Mononuclear cell (primary cell): ENCODE measurements around the gene UBASH3A. TPM values are rescaled to one million over a fixed set of nuclear protein-coding genes. Genes with fewer than 3 reads are reported as not detected.

Experiments
- H3K27me3 ChIP-seq: 2 replicates; pipeline ENCODE4 v1.6.0; 2011; ENCODE audit warnings: low read length, control low read depth; ENCODE audit not compliant: insufficient read depth
- H3K4me1 ChIP-seq: 2 replicates; pipeline ENCODE4 v1.5.1; 2011; ENCODE audit warnings: mild to moderate bottlenecking, low read length, control low read depth; ENCODE audit not compliant: insufficient read depth
- H3K4me3 ChIP-seq: 2 replicates; pipeline ENCODE4 v1.5.1; 2011; ENCODE audit warnings: mild to moderate bottlenecking, low read length, moderate library complexity
- H3K9me3 ChIP-seq: 2 replicates; pipeline ENCODE4 v1.5.1; 2011; ENCODE audit warnings: low read depth, mild to moderate bottlenecking, control low read depth, low read length
- total RNA-seq: library from RNA; depleted of rRNA; stranded (reverse); fragments of >200 nt; gene quantifications from one replicate; pipeline ENCODE4 v1.2.3, GENCODE V29; 2012

Gene UBASH3A
- total RNA-seq, 1 donor, result 18.5 TPM

DNA sequence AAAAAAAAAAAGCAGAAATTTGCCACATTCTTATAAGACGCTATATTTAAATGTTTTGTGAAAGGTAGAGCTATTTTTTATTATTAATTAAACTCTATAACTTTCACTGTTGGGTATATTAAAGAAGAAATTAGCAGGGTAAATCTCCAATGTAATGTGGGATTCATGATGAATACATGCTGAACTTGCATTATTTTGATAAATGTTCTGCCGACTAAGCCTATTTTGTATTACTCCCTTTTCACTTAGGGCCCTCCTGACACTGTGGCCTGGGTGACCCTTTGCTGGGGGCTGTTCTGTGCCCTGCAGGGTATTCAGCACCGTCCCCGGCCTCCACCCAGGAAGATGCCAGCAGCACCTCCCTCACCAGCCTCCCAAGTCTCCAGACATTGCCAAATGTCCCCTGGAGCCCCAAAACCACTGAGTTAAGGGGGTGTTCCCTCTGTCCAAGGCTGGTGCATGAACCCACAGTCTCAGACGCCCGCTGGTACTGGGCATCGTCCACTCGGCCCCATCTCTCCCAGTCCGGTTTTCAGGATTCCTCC, 69.9 kb downstream of the UBASH3A start:
- peaks cover 6% of the 10 kb centered on the region for H3K4me1 ChIP-seq

DNA sequence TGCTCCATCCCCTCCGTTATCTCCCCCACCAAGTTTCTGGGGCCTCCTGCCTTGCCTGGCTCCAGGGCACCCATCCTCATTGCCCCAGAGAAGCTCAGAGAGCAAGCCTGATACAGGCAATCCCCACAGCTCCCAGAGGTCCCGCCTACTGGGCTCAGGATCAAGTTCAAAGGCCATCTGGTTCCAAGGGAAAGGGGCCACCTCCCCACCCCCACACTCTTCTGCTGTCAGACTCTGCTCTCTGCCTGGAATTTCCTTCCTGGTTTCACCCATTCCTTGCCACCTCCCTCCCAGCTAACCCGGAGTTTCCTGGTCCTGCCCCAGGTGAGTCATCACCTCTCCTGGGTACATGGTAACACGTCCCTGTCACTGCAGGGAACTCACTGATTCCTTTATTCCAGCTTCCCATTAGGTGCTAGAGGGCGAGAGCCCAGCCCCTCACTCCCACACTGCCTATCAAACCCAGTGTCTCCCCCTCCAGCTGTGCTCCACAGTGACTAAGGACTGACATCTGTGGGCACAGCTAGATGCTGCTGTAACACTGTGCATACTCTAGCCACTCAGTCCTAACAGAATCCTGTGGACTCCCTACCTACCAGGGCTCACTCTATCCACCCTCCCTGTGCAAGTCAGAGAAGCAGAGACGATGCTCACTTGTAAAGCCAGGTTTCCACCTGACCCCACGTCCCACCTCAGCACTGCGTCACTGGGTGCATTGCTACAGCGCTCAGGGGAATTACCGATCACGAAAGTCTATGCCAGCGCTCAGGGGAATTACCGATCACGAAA, 70.5 kb downstream of the UBASH3A start:
- no peak overlapping the region for H3K4me3 ChIP-seq
- H3K4me1 ChIP-seq, result no peaks in the 10 kb centered on the region
- H3K27me3 ChIP-seq, result no peaks in the 10 kb centered on the region
- H3K9me3 ChIP-seq, result no peaks in the 10 kb centered on the region

More for the DNA sequence above, 69.9 kb downstream of the UBASH3A start:
- H3K9me3 ChIP-seq, result no peaks in the 10 kb centered on the region
- no peak overlapping the region for H3K4me3 ChIP-seq
- no peaks in the 10 kb centered on the region for H3K27me3 ChIP-seq

DNA sequence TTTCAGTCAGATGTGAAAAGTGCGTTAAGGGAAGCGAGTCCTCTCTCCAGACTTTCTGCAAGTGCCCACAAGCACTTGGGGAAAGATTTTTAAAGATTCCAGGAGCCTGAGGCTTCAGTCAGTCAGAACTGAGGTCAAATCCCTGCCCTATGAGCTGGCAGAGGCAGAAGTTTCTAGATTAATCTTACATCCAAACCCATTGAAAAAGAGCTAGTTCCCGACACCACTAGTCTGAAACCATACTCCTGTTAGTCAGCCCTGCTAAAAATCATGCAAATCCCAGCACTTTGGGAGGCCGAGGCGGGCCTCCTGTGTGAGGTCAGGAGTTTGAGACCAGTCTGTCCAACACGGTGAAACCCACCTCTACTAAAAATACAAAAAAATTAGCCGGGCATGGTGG, 71.3 kb downstream of the UBASH3A start:
- H3K4me1 ChIP-seq, result no peaks in the 10 kb centered on the region
- H3K9me3 ChIP-seq, result no peaks in the 10 kb centered on the region
- no peaks in the 10 kb centered on the region for H3K27me3 ChIP-seq
- no peak overlapping the region for H3K4me3 ChIP-seq

DNA sequence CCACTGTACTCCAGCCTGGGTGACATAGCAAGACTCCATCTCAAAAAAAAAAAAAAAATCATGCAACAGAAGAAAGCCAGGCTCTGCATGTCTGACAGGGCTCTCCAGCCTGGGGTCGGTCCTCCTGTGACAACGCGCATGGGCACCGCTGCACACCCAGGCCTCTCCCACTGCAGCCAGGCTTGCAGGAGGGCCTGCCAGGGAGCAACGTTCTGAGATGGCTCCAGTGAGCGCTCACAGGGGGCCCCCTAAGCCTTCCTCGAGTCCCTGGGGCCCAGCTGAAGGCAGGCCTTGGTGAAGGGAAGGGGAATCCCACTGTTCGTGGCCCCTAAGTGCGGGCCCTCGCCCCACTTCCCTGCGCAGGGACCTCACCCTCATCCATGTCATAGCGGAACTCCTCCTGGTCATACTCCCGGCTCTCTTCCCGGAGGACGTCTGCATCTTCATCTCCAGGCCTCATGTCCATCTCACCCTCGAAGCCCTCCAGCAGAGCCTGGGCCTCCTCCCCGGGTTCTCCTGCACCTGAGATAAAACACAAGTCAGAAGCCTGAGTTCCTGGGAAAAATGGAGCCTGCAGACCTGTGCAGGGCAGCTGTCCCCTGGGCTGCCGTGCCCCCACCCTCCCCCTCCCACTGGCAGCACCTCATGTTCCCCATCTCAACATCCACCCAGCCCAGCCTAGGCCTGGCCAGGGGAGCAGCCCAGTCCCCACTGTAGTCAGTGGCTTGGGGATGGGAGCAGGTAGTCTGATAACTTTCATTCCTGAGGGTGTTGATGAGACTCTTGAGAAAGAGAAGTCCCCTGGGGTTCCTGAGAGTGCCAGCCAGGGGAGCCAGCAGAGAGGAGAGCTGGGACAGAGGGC, 72.1 kb downstream of the UBASH3A start:
- Histone ChIP-seq H3K4me3 (no peak overlapping the region), H3K9me3 (no peaks in the 10 kb centered on the region), H3K27me3 (no peaks in the 10 kb centered on the region), H3K4me1 (no peaks in the 10 kb centered on the region)

DNA sequence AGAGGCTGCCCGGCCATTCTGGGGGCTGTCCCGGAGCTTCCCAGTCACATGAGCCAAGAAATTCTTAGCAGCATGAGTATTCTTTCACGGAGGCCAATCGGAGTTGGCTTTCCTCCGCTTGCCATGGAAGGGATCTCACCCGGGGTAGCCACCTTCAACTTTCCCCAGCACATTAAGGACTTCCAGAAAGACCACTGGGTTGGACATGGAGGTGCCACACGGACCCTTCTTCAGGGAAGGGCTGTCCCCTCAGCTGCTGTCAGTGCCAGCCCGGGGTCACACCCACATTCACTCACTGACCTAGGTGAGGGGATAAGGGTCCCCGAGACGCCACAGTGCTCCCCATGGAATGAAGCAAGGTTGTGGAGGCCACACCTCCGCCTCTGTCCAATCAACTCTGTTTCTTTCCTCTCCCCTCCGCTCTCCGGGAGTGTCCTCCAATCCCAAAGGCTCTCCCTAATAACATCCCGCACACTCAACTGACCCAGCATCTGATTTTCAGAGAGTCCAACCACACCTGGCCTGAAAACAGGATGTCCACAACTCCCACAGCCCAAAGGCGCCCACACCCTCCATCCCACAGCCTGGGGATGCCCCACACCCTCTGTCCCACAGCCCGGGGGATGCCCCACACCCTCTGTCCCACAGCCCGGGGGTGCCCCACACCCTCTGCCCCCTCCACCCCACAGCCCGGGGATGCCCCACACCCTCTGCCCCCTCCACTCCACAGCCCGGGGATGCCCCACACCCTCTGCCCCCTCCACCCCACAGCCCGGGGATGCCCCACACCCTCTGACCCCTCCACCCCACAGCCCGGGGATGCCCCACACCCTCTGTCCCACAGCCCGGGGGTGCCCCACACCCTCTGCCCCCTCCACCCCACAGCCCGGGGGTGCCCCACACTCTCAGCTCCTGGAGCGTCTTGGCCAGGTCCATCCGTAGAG, 73.0 kb downstream of the UBASH3A start:
- Histone ChIP-seq H3K4me3 (no peak overlapping the region), H3K9me3 (no peaks in the 10 kb centered on the region), H3K4me1 (no peaks in the 10 kb centered on the region), H3K27me3 (no peaks in the 10 kb centered on the region)

DNA sequence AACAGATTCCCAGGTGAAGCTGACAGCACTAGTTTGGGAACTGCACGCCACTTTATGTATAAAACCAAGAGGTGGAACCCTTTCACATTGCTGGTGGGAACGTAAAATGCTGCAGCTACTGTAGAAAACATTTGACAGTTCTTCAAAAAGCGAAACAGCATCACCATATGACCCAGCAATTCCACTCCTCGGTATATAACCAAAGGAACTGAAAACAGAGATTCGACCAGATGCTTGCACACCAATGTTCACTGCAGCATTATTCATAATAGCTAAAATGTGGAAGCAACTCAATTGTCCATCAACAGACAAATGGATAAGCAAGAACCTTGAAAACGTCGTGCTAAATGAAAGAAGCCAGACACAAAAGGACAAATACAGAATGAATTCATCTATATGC, 74.8 kb downstream of the UBASH3A start:
- no peaks in the 10 kb centered on the region for H3K9me3 ChIP-seq
- no peaks in the 10 kb centered on the region for H3K27me3 ChIP-seq
- H3K4me3 ChIP-seq, result no peak overlapping the region
- H3K4me1 ChIP-seq, result no peaks in the 10 kb centered on the region

DNA sequence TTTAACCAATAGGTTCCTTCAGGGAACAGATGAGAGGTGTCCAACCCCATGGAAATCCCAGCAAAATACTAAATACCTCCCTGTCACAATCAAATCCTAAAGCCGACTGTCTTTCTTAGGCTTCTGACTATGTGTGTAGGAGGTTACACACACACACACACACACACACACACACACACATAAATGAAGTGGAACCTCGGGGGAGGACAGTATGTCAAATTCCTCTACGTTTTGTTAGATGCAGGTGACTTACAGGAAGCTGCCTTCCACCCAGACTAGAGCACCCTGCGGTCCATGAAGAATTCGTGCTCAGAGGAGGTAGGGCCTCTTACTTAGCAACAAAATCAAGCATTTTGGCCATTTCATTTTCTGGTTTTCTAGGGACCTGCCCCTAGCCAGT, 75.9 kb downstream of the UBASH3A start:
- Histone ChIP-seq H3K27me3 (no peaks in the 10 kb centered on the region), H3K4me1 (no peaks in the 10 kb centered on the region), H3K9me3 (no peaks in the 10 kb centered on the region), H3K4me3 (no peak overlapping the region)

DNA sequence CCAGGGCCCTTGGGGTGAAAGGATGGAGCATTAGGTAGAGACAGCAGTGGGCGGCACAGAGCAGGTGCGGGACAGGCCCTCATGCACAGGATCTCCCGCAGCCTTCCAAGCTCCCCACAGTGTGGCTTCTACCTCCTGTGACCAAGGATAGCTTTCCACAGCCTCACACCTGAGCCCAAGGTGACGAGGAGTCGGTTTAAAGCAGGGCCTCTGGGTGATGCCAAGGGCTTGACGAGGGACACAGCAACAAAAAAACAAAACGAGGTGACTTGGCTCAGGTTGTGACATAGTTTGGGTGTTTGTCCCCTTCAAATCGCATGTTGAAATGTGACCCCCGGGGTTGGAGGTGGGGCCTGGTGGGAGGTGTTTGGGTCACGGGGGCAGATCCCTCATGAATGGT, 77.0 kb downstream of the UBASH3A start:
- Histone ChIP-seq H3K9me3 (no peaks in the 10 kb centered on the region), H3K4me1 (no peaks in the 10 kb centered on the region), H3K27me3 (no peaks in the 10 kb centered on the region), H3K4me3 (no peak overlapping the region)

DNA sequence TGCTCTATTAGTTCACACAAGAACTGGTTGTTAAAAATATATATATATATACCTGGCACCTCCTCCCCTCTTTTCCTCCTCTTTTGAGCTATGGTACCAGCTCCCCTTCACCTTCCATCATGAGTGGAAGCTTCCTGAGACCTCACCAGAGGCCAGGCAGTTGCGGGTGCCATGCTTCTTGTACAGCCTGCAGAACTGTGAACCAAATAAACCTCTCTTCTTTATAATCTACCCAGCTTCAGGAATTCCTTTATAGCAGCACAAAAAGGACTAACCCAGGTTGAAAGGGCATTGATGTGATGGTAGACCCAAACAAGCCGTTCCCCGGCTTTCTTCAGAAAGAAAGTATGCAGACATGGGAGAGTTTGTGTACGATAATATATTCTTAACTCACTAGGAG, 77.5 kb downstream of the UBASH3A start:
- no peaks in the 10 kb centered on the region for H3K9me3 ChIP-seq
- H3K4me3 ChIP-seq, result no peak overlapping the region
- H3K4me1 ChIP-seq, result no peaks in the 10 kb centered on the region
- H3K27me3 ChIP-seq, result no peaks in the 10 kb centered on the region

DNA sequence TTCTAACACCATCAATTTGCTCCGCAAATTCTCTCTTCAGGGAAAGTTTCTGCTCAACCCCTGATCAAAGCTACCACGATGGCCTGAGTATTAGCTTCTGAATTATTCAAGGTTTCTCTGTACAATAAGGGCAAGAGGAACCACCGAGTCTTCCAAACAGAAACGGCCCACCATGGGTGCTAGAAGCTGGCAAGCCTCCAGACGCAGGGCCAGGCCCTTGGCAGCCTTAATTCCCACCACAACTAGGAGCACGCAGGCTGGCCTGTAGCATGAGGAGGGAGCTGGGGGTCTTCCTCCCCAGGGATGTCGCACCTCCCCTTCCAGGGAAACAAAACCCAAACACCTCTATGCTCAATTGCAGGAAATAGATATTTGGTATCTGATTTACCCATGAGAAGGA, 81.3 kb downstream of the UBASH3A start:
- Histone ChIP-seq H3K4me3 (no peak overlapping the region), H3K27me3 (no peaks in the 10 kb centered on the region), H3K4me1 (no peaks in the 10 kb centered on the region), H3K9me3 (no peaks in the 10 kb centered on the region)

DNA sequence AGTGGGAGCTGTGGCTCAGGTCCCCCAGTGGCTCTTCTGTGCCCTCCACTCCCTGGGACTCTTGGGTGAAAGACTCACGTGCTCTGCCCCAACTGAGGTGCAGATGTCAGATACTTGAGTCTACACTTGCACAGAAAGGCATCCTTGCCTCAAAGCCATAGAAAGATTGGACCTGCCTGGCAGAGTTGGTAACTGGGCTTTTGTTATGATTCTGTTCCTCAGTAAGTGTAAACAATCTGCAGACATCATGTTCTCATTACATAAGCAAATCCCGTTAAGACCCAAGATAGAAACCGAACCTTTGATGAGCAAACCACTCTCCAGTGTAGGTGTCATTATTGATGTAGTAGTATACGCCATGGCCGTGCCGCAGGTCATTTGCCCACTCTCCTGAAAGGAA, 82.4 kb downstream of the UBASH3A start:
- Histone ChIP-seq H3K4me3 (no peak overlapping the region), H3K4me1 (no peaks in the 10 kb centered on the region), H3K27me3 (no peaks in the 10 kb centered on the region), H3K9me3 (no peaks in the 10 kb centered on the region)

DNA sequence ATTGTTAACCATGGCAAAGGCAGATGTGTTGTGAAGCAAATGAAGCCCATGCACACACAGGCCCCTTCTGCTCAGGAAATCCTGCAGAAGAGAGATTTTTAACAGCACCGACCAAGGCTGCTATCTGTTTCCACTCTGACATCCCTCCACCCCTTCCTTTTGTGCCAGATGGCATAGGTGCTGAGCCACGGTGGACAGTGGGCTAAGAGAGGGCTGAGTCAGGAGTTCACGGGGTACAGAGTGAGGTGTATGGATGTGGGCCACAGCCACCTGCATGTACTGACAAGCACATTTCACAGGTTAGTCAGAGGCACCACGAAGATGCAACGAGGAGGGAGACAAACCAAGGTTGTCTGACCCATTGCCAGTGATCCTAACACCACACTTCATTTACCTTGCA, 82.8 kb downstream of the UBASH3A start:
- Histone ChIP-seq H3K27me3 (no peaks in the 10 kb centered on the region), H3K9me3 (no peaks in the 10 kb centered on the region), H3K4me3 (no peak overlapping the region), H3K4me1 (no peaks in the 10 kb centered on the region)

DNA sequence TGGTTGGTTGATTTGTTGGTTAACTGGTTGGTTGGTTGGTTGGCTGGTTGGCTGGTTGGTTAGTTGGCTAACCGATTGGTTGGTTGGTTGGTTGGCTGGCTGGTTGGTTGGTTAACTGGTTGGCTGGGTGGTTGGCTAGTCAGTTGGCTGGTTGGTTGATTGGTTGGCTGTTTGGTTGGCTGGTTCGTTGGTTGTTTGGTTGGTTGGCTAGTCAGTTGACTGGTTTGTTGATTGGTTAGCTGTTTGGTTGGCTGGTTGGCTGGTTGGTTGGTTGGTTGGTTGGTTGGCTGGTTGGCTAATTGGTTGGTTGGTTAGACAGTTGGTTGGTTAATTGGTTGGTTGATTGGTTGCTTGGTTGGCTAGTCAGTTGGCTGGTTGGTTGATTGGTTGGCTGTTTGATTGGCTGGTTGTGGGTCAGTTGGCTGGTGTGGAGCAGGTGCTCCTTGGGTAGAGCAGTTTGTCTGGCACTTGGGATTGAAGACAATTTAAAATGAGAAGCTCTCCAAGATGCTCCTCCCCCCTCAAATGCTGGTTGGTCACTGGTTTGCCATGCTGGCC, 85.4 kb downstream of the UBASH3A start:
- H3K4me3 ChIP-seq, result no peak overlapping the region

DNA sequence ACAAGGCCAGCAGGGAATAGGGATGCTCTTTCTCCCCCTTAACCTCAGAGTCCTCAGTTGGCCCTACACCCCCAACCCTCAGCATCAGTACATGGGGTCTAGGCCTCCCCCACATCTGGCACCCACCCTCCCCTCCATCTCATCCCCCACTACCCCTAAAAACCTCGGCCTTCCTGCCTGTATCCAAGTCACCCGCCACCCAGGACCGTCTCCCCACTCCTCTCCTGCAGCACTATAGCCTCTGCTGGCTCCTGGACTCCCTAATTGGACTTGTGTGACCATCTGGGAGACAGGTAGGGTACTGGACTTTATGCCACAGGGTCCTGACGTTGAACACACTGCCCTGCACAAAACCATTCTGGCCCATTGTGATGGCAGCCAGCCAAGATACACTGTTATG, 86.3 kb downstream of the UBASH3A start:
- Histone ChIP-seq H3K4me3 (no peak overlapping the region), H3K27me3 (no peaks in the 10 kb centered on the region), H3K4me1 (no peaks in the 10 kb centered on the region), H3K9me3 (no peaks in the 10 kb centered on the region)

More for the DNA sequence above, 85.4 kb downstream of the UBASH3A start:
- no peaks in the 10 kb centered on the region for H3K9me3 ChIP-seq
- H3K27me3 ChIP-seq, result no peaks in the 10 kb centered on the region
- H3K4me1 ChIP-seq, result no peaks in the 10 kb centered on the region
